OCI-LY1 (cell line): Measurements from ENCODE around the gene TMEM119.

ENCODE experiments used
- H2AFZ ChIP-seq: fragments of 200-600 bp; sonication (generic), shearing (Covaris generic); 2 replicates; pipeline ENCODE4 v1.6.0; 2014; ENCODE audit warnings: antibody characterized with exemption, mild to moderate bottlenecking, low read length
- H3F3A ChIP-seq: fragments of 200-600 bp; sonication (generic), shearing (Covaris generic); 2 replicates; pipeline ENCODE4 v1.6.0; 2014; ENCODE audit warnings: mild to moderate bottlenecking, antibody characterized with exemption, low read length, moderate library complexity; ENCODE audit not compliant: insufficient read depth
- H3K27ac ChIP-seq: fragments of 200-600 bp; sonication (generic); 2 replicates; pipeline ENCODE4 v1.5.1; 2014; ENCODE audit warnings: low read length, mixed run types, mild to moderate bottlenecking, low read depth; ENCODE audit not compliant: poor library complexity, severe bottlenecking
- H3K27me3 ChIP-seq: fragments of 200-600 bp; sonication (generic); 2 replicates; pipeline ENCODE4 v1.6.0; 2014; ENCODE audit warnings: antibody characterized with exemption, mild to moderate bottlenecking, low read length, moderate library complexity; ENCODE audit not compliant: insufficient read depth
- H3K36me3 ChIP-seq: fragments of 200-600 bp; sonication (generic); 2 replicates; pipeline ENCODE4 v1.6.1; 2014; ENCODE audit warnings: mild to moderate bottlenecking, antibody characterized with exemption, low read length, moderate library complexity, mixed read lengths; ENCODE audit not compliant: insufficient read depth
- H3K4me1 ChIP-seq: fragments of 200-600 bp; sonication (generic); 2 replicates; pipeline ENCODE4 v1.5.1; 2014; ENCODE audit warnings: mild to moderate bottlenecking, low read length, moderate library complexity; ENCODE audit not compliant: insufficient read depth, severe bottlenecking
- H3K4me2 ChIP-seq: fragments of 200-600 bp; sonication (generic), shearing (Covaris generic); 2 replicates; pipeline ENCODE4 v1.6.1; 2014; ENCODE audit warnings: low read length
- H3K4me3 ChIP-seq: fragments of 200-600 bp; sonication (generic); 2 replicates; pipeline ENCODE4 v1.5.1; 2014; ENCODE audit warnings: low read length, low read depth, mild to moderate bottlenecking, mixed read lengths; ENCODE audit not compliant: poor library complexity, severe bottlenecking
- H3K79me2 ChIP-seq: fragments of 200-600 bp; shearing (Covaris generic); 2 replicates; pipeline ENCODE4 v1.6.1; 2016; ENCODE audit warnings: mixed run types, low read length, mixed read lengths; ENCODE audit not compliant: insufficient read depth
- H3K9ac ChIP-seq: fragments of 200-600 bp; sonication (generic), shearing (Covaris generic); 2 replicates; pipeline ENCODE4 v1.6.1; 2014; ENCODE audit warnings: mild to moderate bottlenecking, low read length, mixed read lengths
- H3K9me2 ChIP-seq: fragments of 200-600 bp; sonication (generic), shearing (Covaris generic); 2 replicates; pipeline ENCODE4 v1.6.1; 2014; ENCODE audit warnings: low read depth, mild to moderate bottlenecking, low read length, mixed read lengths
- H3K9me3 ChIP-seq: fragments of 200-600 bp; shearing (Covaris generic); 2 replicates; pipeline ENCODE4 v1.6.1; 2014; ENCODE audit warnings: low read length, mixed read lengths
- H4K20me1 ChIP-seq: fragments of 200-600 bp; sonication (generic), shearing (Covaris generic); 2 replicates; pipeline ENCODE4 v1.6.0; 2016; ENCODE audit warnings: mild to moderate bottlenecking, low read length; ENCODE audit not compliant: insufficient read depth
- CTCF ChIP-seq: fragments of 200-600 bp; sonication (generic), shearing (Covaris generic); IDR thresholded peaks from 2 replicates; pipeline ENCODE4 v1.5.1; 2017; ENCODE audit warnings: mild to moderate bottlenecking, antibody characterized with exemption, low read length, moderate library complexity, mixed read lengths
- EZH2 ChIP-seq: fragments of 200-600 bp; sonication (generic), shearing (Covaris generic); IDR thresholded peaks from 2 replicates; pipeline ENCODE4 v1.8.0; 2017; ENCODE audit warnings: borderline replicate concordance, mixed run types, mild to moderate bottlenecking, antibody characterized with exemption, low read length, moderate library complexity, mixed read lengths

Gene TMEM119

DNA sequence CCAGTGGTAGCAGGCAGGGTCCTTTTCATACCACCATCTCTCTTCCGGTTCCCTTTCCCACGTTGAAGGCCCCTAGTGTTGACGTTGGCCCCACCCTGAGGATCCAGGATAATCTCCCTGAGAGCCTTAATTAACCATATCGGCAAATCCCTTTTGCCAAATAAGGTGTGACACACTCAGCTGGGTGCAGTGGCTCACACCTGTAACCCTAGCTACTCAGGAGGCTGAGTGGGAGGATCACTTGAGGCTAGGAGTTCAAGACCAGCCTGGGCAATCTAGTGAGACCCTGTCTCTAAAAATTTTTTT, 2.8 kb upstream of the TMEM119 start:
- H3K9ac ChIP-seq, result no peak overlapping the region
- no peaks in the 10 kb centered on the region for H3F3A ChIP-seq
- no peak overlapping the region for H2AFZ ChIP-seq
- no peaks in the 10 kb centered on the region for H3K79me2 ChIP-seq
- H4K20me1 ChIP-seq, result no peaks in the 10 kb centered on the region
- H3K4me2 ChIP-seq, result no peak overlapping the region
- no peaks in the 10 kb centered on the region for H3K9me2 ChIP-seq
- H3K27ac ChIP-seq, result no peak overlapping the region
- no peaks in the 10 kb centered on the region for H3K36me3 ChIP-seq
- no peaks in the 10 kb centered on the region for H3K4me1 ChIP-seq
- no peak overlapping the region for H3K4me3 ChIP-seq
- no peaks in the 10 kb centered on the region for H3K9me3 ChIP-seq
- no peaks in the 10 kb centered on the region for H3K27me3 ChIP-seq
- TF ChIP-seq CTCF, result no peak
- no peak for TF ChIP-seq EZH2

GRCh38 chr12:108599948-108600701, 2.2 kb upstream of the TMEM119 start:
- Histone ChIP-seq H3F3A (no peaks in the 10 kb centered on the region), H3K27me3 (no peaks in the 10 kb centered on the region), H3K27ac (no peak overlapping the region), H3K9ac (no peak overlapping the region), H3K9me3 (no peaks in the 10 kb centered on the region), H3K36me3 (no peaks in the 10 kb centered on the region), H3K79me2 (no peaks in the 10 kb centered on the region), H3K4me2 (no peak overlapping the region), H2AFZ (no peak overlapping the region), H3K9me2 (no peaks in the 10 kb centered on the region), H3K4me3 (no peak overlapping the region), H3K4me1 (no peaks in the 10 kb centered on the region), H4K20me1 (no peaks in the 10 kb centered on the region)
- TF ChIP-seq EZH2 (no peak), CTCF (no peak)

DNA sequence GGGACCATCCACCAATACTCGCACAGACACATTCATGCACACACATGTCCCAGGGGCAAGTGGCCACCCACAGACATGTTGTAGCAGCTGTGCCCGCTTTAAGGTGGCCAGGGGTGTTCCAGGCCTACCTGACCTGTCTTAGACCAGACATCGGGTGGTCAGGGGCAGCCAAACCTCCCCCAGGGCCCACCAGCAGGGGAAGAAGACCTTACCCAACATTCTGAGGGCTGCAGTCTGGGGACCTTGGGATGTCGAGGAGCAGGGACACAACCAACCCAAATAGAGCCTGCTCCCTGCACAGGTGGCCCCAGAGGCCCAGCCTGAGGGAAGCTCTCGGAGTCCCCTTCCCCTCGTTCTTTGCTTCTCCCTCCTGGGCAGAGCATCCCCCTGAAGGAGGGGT, 1.7 kb upstream of the TMEM119 start:
- TF ChIP-seq CTCF (no peak), EZH2 (no peak)
- no peak overlapping the region for H2AFZ ChIP-seq
- H3K27ac ChIP-seq, result no peak overlapping the region
- no peaks in the 10 kb centered on the region for H4K20me1 ChIP-seq
- no peak overlapping the region for H3K9ac ChIP-seq
- no peaks in the 10 kb centered on the region for H3K9me3 ChIP-seq
- H3K9me2 ChIP-seq, result no peaks in the 10 kb centered on the region
- no peak overlapping the region for H3K4me3 ChIP-seq
- H3F3A ChIP-seq, result no peaks in the 10 kb centered on the region
- H3K4me2 ChIP-seq, result no peak overlapping the region
- no peaks in the 10 kb centered on the region for H3K36me3 ChIP-seq
- no peaks in the 10 kb centered on the region for H3K4me1 ChIP-seq
- no peaks in the 10 kb centered on the region for H3K27me3 ChIP-seq
- no peaks in the 10 kb centered on the region for H3K79me2 ChIP-seq
